Natural killer cell (primary cell): ENCODE data around the gene MYO19. TPM values are rescaled to one million over a fixed set of nuclear protein-coding genes. Genes with fewer than 3 reads are reported as not detected.

Experiments used
- ATAC-seq, 3 donors: fragments of 150-1000 bp in 2 of 3; fragments of 200-7000 bp in 1 of 3; cut with Tn5 transposase; 1 replicate in 1 of 3; 2 replicates in 2 of 3; pipeline ENCODE4 v1.10.0; 2021; ENCODE audit warnings: mild to moderate bottlenecking in 2 of 3, moderate library complexity in 2 of 3
- DNase-seq, 2 donors: peaks; one replicate each; pipeline versions ENCODE4 v3.0.0 to v3.0.0-alpha.2; 2013 to 2021; ENCODE audit warnings: mixed read lengths in 1 of 2
- H3K27ac ChIP-seq: one replicate; pipeline ENCODE4 v1.5.1; 2013; ENCODE audit warnings: mild to moderate bottlenecking, low read length
- H3K27me3 ChIP-seq: one replicate; pipeline ENCODE4 v1.6.1; 2013; ENCODE audit warnings: low read length; ENCODE audit not compliant: control insufficient read depth, insufficient read depth
- H3K36me3 ChIP-seq: one replicate; pipeline ENCODE4 v1.6.1; 2013; ENCODE audit warnings: low read length; ENCODE audit not compliant: control insufficient read depth, insufficient read depth
- H3K4me1 ChIP-seq: one replicate; pipeline ENCODE4 v1.6.1; 2013; ENCODE audit warnings: low read length; ENCODE audit not compliant: control insufficient read depth, insufficient read depth
- H3K4me3 ChIP-seq: one replicate; pipeline ENCODE4 v1.5.1; 2013; ENCODE audit warnings: low read length
- H3K9me3 ChIP-seq: one replicate; pipeline ENCODE4 v1.6.1; 2013; ENCODE audit warnings: low read length; ENCODE audit not compliant: control insufficient read depth, insufficient read depth
- H3K27ac Mint-ChIP-seq, 2 donors: one replicate each; pipeline ENCODE4 v1.8.0; 2022; ENCODE audit warnings: mild to moderate bottlenecking in 2 of 2, mixed read lengths in 2 of 2, moderate library complexity in 1 of 2
- H3K27me3 Mint-ChIP-seq, 2 donors: one replicate each; pipeline ENCODE4 v1.8.0; 2022; ENCODE audit warnings: low read depth in 2 of 2, mixed read lengths in 2 of 2
- H3K36me3 Mint-ChIP-seq: one replicate; pipeline ENCODE4 v1.8.0; 2022; ENCODE audit warnings: mixed read lengths
- H3K4me1 Mint-ChIP-seq, 2 donors: one replicate each; pipeline ENCODE4 v1.8.0; 2022; ENCODE audit warnings: mixed read lengths in 2 of 2
- H3K4me3 Mint-ChIP-seq: one replicate; pipeline ENCODE4 v1.8.0; 2022; ENCODE audit warnings: mild to moderate bottlenecking, moderate library complexity, mixed read lengths
- H3K9me3 Mint-ChIP-seq, 2 donors: one replicate each; pipeline ENCODE4 v1.8.0; 2022; ENCODE audit warnings: mixed read lengths in 2 of 2
- WGBS: methylation state at CpG from one replicate; pipeline ENCODE4 v1.1.7; 2013; ENCODE audit warnings: missing lambda C conversion rate; ENCODE audit not compliant: insufficient coverage; 5-methylcytosine and 5-hydroxymethylcytosine counted together
- intact Hi-C: fragments of 100-400 bp; cut with micrococcal nuclease; formaldehyde crosslinking; loops from one replicate; pipeline ENCODE4 v1.14.2; 2022
- total RNA-seq, 4 donors: library from RNA; stranded (reverse); fragments of 120-200 nt in 1 of 4; gene quantifications; one replicate each; pipeline versions ENCODE4 v1.2.3 to v1.2.4, GENCODE V29; 2013 to 2022
- TF ChIP-seq, protein P1 (sequence below): fragments of 200-600 bp; IDR thresholded peaks from one replicate; pipeline ENCODE4 v1.8.0; 2022; ENCODE audit warnings: antibody characterized with exemption

The MYO19 gene
- total RNA-seq, 3 donors from 2014 or later (not counting 1 experiment from before 2014, with no cell fraction given) = 84.2 to 119 (median 104) TPM

GRCh38 chr17:36533935-36534839, 481 bp downstream of the MYO19 start:
- TF ChIP-seq, protein P1, sequence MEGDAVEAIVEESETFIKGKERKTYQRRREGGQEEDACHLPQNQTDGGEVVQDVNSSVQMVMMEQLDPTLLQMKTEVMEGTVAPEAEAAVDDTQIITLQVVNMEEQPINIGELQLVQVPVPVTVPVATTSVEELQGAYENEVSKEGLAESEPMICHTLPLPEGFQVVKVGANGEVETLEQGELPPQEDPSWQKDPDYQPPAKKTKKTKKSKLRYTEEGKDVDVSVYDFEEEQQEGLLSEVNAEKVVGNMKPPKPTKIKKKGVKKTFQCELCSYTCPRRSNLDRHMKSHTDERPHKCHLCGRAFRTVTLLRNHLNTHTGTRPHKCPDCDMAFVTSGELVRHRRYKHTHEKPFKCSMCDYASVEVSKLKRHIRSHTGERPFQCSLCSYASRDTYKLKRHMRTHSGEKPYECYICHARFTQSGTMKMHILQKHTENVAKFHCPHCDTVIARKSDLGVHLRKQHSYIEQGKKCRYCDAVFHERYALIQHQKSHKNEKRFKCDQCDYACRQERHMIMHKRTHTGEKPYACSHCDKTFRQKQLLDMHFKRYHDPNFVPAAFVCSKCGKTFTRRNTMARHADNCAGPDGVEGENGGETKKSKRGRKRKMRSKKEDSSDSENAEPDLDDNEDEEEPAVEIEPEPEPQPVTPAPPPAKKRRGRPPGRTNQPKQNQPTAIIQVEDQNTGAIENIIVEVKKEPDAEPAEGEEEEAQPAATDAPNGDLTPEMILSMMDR = peak; percentile 56
- H3K27ac ChIP-seq = peak overlapping the region; percentile 98
- peak overlapping the region; percentile 96 to 99 for H3K27ac Mint-ChIP-seq
- peak overlapping the region; percentile 100 for H3K4me3 ChIP-seq
- peak in 1 of 2 donors; percentile 71 for DNase-seq
- 13% methylated on average over 45 of the region's 48 CpGs for WGBS
- H3K4me1 Mint-ChIP-seq = peaks cover 25 to 28% of the 10 kb centered on the region in 2 donors
- no peaks in the 10 kb centered on the region for H3K27me3 Mint-ChIP-seq
- H3K36me3 ChIP-seq = peaks cover 6% of the 10 kb centered on the region
- H3K9me3 Mint-ChIP-seq = no peaks in the 10 kb centered on the region
- H3K27me3 ChIP-seq = no peaks in the 10 kb centered on the region
- no peaks in the 10 kb centered on the region for H3K9me3 ChIP-seq
- ATAC-seq = peak; percentile 6 to 25 (median 7)
- H3K4me3 Mint-ChIP-seq = peak overlapping the region; percentile 98
- H3K36me3 Mint-ChIP-seq = no peaks in the 10 kb centered on the region
- H3K4me1 ChIP-seq = peaks cover 19% of the 10 kb centered on the region
- intact Hi-C loops = loop anchor here (1.0 kb wide), 1 partner anchor 48 kb away; the partner anchor contains the start of gene ZNHIT3

- DNase-seq = no peak
- no peak overlapping the region for H3K4me3 ChIP-seq
- peak overlapping the region; percentile 67 for H3K4me3 Mint-ChIP-seq
Measured at GRCh38 chr17:36532435-36532975, 2.2 kb downstream of the MYO19 start.

GRCh38 chr17:36529121-36529520, 5.5 kb downstream of the MYO19 start:
- H3K27me3 ChIP-seq = no peaks in the 10 kb centered on the region
- Mint-ChIP-seq H3K9me3 (no peaks in the 10 kb centered on the region), H3K4me1 (peaks cover 8 to 9% of the 10 kb centered on the region in 2 donors), H3K27me3 (no peaks in the 10 kb centered on the region), H3K36me3 (peaks cover 17% of the 10 kb centered on the region), H3K4me3 (no peak overlapping the region), H3K27ac (peak overlapping the region in 1 of 2 donors; percentile 48)
- H3K36me3 ChIP-seq = peaks cover 37% of the 10 kb centered on the region
- peaks cover 6% of the 10 kb centered on the region for H3K4me1 ChIP-seq
- TF ChIP-seq, protein P1 = no peak
- ATAC-seq (no peak), DNase-seq (no peak)
- no peak overlapping the region for H3K27ac ChIP-seq
- no peak overlapping the region for H3K4me3 ChIP-seq
- intact Hi-C loops = no loop called here
- H3K9me3 ChIP-seq = no peaks in the 10 kb centered on the region

More at GRCh38 chr17:36532435-36532975, 2.2 kb downstream of the MYO19 start:
- Histone ChIP-seq H3K9me3 (no peaks in the 10 kb centered on the region), H3K27me3 (no peaks in the 10 kb centered on the region), H3K36me3 (peaks cover 13% of the 10 kb centered on the region), H3K27ac (no peak overlapping the region), H3K4me1 (peaks cover 19% of the 10 kb centered on the region)
- no peak for ATAC-seq
- TF ChIP-seq, protein P1 = no peak
- H3K9me3 Mint-ChIP-seq = no peaks in the 10 kb centered on the region
- no peaks in the 10 kb centered on the region for H3K27me3 Mint-ChIP-seq
- H3K27ac Mint-ChIP-seq = no peak overlapping the region
- intact Hi-C loops = no loop called here
- WGBS = 100% methylated on average over 2 of the region's 2 CpGs
- H3K36me3 Mint-ChIP-seq = no peaks in the 10 kb centered on the region
- peaks cover 25 to 28% of the 10 kb centered on the region in 2 donors for H3K4me1 Mint-ChIP-seq
